Neutrophil (primary cell): ENCODE results near the gene ZNF423.
"Not testable (repeated sequence)": the region's sequence is repeated elsewhere in the genome, so short reads cannot be mapped to it uniquely, and the experiment has no call there.

Experiments
- H3K27ac ChIP-seq: fragments of 200-600 bp; sonication (generic); 2 replicates; pipeline ENCODE4 v1.5.1; 2016; ENCODE audit warnings: mild to moderate bottlenecking, moderate library complexity
- H3K27me3 ChIP-seq: fragments of 200-600 bp; sonication (generic); 2 replicates; pipeline ENCODE4 v1.6.0; 2016; ENCODE audit warnings: mild to moderate bottlenecking
- H3K36me3 ChIP-seq: fragments of 200-600 bp; sonication (generic); 2 replicates; pipeline ENCODE4 v1.5.1; 2017
- H3K4me1 ChIP-seq, 2 experiments: fragments of 200-600 bp in 1 of 2; sonication (generic) in 1 of 2; 1 replicate in 1 of 2; 2 replicates in 1 of 2; pipeline versions ENCODE4 v1.5.1 to v1.6.1; 2013 to 2016; ENCODE audit warnings: low read depth in 1 of 2, low read length in 1 of 2, mild to moderate bottlenecking in 1 of 2, moderate library complexity in 1 of 2; ENCODE audit not compliant: control insufficient read depth in 1 of 2, insufficient read depth in 1 of 2
- H3K4me3 ChIP-seq, 2 experiments: fragments of 200-600 bp in 1 of 2; sonication (generic) in 1 of 2; 1 replicate in 1 of 2; 2 replicates in 1 of 2; pipeline ENCODE4 v1.5.1; 2013 to 2016; ENCODE audit warnings: low read depth in 1 of 2, low read length in 1 of 2, mild to moderate bottlenecking in 1 of 2, moderate library complexity in 1 of 2
- H3K9me3 ChIP-seq: fragments of 200-600 bp; sonication (generic); 2 replicates; pipeline ENCODE4 v1.5.1; 2016
- CTCF ChIP-seq: fragments of 200-600 bp; sonication (generic); IDR thresholded peaks from 2 replicates; pipeline ENCODE4 v1.5.1; 2016; ENCODE audit warnings: antibody characterized with exemption

The ZNF423 gene

GRCh38 chr16:49515016-49515565, 340.8 kb downstream of the ZNF423 start:
- Histone ChIP-seq H3K9me3 (no peaks in the 10 kb centered on the region), H3K4me3 (no peak overlapping the region), H3K36me3 (no peaks in the 10 kb centered on the region), H3K4me1 (no peaks in the 10 kb centered on the region), H3K27ac (no peak overlapping the region), H3K27me3 (no peaks in the 10 kb centered on the region)
- no peak for TF ChIP-seq CTCF

- TF ChIP-seq CTCF = no peak
- no peaks in the 10 kb centered on the region for H3K27me3 ChIP-seq
- H3K27ac ChIP-seq = no peak overlapping the region
- H3K36me3 ChIP-seq = no peaks in the 10 kb centered on the region
- H3K4me3 ChIP-seq = no peak overlapping the region
- H3K4me1 ChIP-seq = no peaks in the 10 kb centered on the region
- no peaks in the 10 kb centered on the region for H3K9me3 ChIP-seq
Observed at GRCh38 chr16:49514073-49514980, 341.6 kb downstream of the ZNF423 start.

GRCh38 chr16:49513040-49513439, 342.9 kb downstream of the ZNF423 start:
- Histone ChIP-seq H3K27ac (no peak overlapping the region), H3K4me1 (no peaks in the 10 kb centered on the region), H3K9me3 (no peaks in the 10 kb centered on the region), H3K36me3 (no peaks in the 10 kb centered on the region), H3K27me3 (no peaks in the 10 kb centered on the region), H3K4me3 (no peak overlapping the region)
- no peak for TF ChIP-seq CTCF

- Histone ChIP-seq H3K9me3 (no peaks in the 10 kb centered on the region), H3K4me3 (no peak overlapping the region), H3K4me1 (no peaks in the 10 kb centered on the region), H3K27me3 (no peaks in the 10 kb centered on the region), H3K36me3 (no peaks in the 10 kb centered on the region), H3K27ac (no peak overlapping the region)
- TF ChIP-seq CTCF = no peak
Observed at GRCh38 chr16:49510654-49511305, 345.1 kb downstream of the ZNF423 start.

- Histone ChIP-seq H3K27ac (no peak overlapping the region), H3K9me3 (no peaks in the 10 kb centered on the region), H3K4me1 (no peaks in the 10 kb centered on the region), H3K27me3 (no peaks in the 10 kb centered on the region), H3K4me3 (no peak overlapping the region), H3K36me3 (no peaks in the 10 kb centered on the region)
- no peak for TF ChIP-seq CTCF
Observed at GRCh38 chr16:49510141-49510540, 345.8 kb downstream of the ZNF423 start.

GRCh38 chr16:49506058-49507013, 349.6 kb downstream of the ZNF423 start:
- not testable (repeated sequence) for H3K27ac ChIP-seq, H3K4me3 ChIP-seq, H3K36me3 ChIP-seq, H3K9me3 ChIP-seq, H3K4me1 ChIP-seq
- peaks cover 24% of the 10 kb centered on the region for H3K27me3 ChIP-seq
